H1 (cell line): ENCODE results near the gene EIF4E2. TPM values are rescaled to one million over a fixed set of nuclear protein-coding genes. Genes with fewer than 3 reads are reported as not detected.

Experiments
- MAFK ChIP-seq: IDR thresholded peaks from 2 replicates; pipeline ENCODE4 v1.6.1; 2012; ENCODE audit warnings: low read depth, mild to moderate bottlenecking, improper control_type of control experiment, low read length
- PHF8 ChIP-seq: fragments of 200-600 bp; sonication (generic); conservative IDR thresholded peaks from 2 replicates; pipeline ENCODE4 v1.7.1; 2012; ENCODE audit warnings: low read depth, mild to moderate bottlenecking, inconsistent platforms, low read length, moderate library complexity
- RXRA ChIP-seq: IDR thresholded peaks from 2 replicates; pipeline ENCODE4 v1.6.1; 2011; ENCODE audit warnings: low read depth, mild to moderate bottlenecking, low read length, moderate library complexity; ENCODE audit not compliant: insufficient read depth
- ZNF274 ChIP-seq: IDR thresholded peaks from 2 replicates; pipeline ENCODE4 v1.7.0; 2012; ENCODE audit warnings: low read length, borderline replicate concordance; ENCODE audit errors: extremely low read depth
- polyA plus RNA-seq, 7 experiments: library from polyadenylated mRNA; depleted of rRNA in 3 of 7; stranded (reverse) in 5 of 7; unstranded in 2 of 7; fragments of >200 nt in 5 of 7; fragments of 200-250 nt in 2 of 7; gene quantifications; 1 replicate in 5 of 7; 2 replicates in 1 of 7; 4 replicates in 1 of 7; pipeline versions ENCODE4 v1.2.1 to v1.2.3, GENCODE V29; 2011 to 2013; ENCODE audit warnings: missing spikeins in 2 of 7, mixed read lengths in 2 of 7
- total RNA-seq: library from RNA; stranded (reverse); fragmentation: NEBNext Ultra II Directional; extraction: Animal tissue kit (Norgen Biotek cat#: 25700); gene quantifications from 2 replicates; pipeline ENCODE4 v1.2.1, GENCODE V29; 2021

The EIF4E2 gene
- total and polyA plus RNA-seq, 2 of the 8 experiments (the other 6 are each of a cell fraction or from before 2014, with no cell fraction given), result 39.4 to 114 TPM

DNA sequence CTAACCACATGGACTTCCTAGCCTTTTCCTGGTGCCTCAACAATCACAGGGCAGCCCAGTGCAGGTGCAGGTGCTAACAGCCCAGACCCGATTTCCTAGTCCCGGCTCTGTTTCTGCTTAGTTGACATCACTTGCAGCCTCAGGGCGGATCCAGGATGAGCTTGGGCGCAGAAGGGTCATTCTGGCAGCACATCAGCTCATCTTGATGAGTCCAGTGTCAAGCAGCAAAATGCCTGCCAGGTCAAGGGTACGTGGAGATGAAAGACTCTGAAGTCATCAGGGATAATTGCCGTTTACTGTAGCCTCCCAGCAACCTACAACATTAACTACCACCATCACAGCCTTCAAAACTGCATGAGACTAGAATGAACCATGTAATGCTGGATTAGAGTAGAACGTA is 43.5 kb downstream of the EIF4E2 start (continued):
- no peak for TF ChIP-seq PHF8
- no peak for TF ChIP-seq ZNF274
- no peak for TF ChIP-seq RXRA
- TF ChIP-seq MAFK, result no peak
